Stimulated activated CD4-positive, alpha-beta T cell treated with anti-CD3 and anti-CD28 coated beads, Interleukin-12 subunit alpha, Interleukin-12 subunit beta, amount 100 ng/mL, for 48 hours (primary cell): ENCODE results near the gene BBS5.
"Not testable (repeated sequence)": the region's sequence is repeated elsewhere in the genome, so short reads cannot be mapped to it uniquely, and the experiment has no call there.

ENCODE experiments used
- DNase-seq, 3 donors: peaks; one replicate each; pipeline ENCODE4 v3.0.0-alpha.2; 2020; ENCODE audit warnings: low read depth in 2 of 3, low spot score in 1 of 3

BBS5 gene

DNA sequence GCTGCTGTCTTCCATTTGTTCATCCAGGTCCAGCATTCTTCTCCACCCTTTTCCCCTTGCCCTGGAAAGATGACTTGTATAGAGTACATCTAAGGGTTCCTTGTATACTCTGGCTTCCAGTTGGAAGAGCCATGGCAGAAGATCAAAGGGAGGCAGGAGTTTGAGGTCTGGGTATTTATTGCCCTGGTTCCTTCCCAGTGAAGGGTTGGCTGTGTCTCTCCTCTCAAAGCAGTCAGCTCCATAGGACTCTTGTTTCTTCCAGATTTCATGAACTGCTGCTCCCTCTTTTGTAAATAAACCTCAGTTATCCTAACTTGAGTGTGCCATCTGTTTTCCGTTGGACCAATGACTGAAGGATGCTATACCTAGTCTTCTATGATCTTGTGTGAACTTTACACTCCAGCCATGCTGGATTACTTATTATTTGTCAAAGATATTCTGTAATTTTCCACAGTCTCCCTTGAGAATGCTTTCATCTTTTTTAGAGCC lies 6.4 kb downstream of the BBS5 start:
- no peak for DNase-seq

DNA sequence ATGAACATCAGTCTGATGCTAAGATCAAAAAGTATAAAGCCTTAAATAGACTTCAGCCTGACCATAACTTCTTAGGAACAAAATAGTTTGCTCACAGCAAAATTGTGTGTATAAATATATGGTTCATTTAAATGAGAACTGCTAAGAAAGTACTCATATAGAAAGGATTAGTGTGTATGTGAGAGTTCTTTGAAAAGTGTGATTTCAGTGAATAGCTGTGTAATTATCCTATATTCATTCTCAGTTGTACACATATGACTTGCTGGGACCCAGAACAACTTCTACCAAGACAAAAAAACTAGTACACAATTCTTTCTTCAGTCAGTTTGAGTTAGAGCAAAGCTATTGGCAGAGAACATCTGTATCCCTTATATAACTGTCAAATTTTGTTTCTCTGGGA lies 7.2 kb downstream of the BBS5 start:
- no peak for DNase-seq

- DNase-seq: no peak
Measured at GRCh38 chr2:169490834-169491233, 11.5 kb downstream of the BBS5 start.

DNA sequence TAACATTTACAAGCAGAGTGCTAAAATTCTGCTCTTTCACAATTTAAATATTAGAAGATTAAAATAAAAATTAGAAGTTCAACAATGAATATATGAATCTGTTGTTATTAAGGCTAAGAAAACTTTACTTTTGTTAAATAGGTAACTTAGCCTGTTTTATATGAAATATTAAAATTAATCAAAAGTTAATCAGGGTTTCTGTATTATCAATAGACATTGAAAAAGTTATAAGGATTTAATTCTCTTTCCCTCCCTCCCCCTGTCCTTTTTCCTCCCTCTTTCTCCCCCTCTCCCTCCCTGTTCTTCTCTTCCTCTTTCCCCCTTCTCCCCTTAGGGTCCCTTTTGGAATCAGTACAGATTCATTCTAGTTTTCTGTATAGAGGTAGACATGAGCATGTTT lies 12.1 kb downstream of the BBS5 start:
- no peak for DNase-seq

DNA sequence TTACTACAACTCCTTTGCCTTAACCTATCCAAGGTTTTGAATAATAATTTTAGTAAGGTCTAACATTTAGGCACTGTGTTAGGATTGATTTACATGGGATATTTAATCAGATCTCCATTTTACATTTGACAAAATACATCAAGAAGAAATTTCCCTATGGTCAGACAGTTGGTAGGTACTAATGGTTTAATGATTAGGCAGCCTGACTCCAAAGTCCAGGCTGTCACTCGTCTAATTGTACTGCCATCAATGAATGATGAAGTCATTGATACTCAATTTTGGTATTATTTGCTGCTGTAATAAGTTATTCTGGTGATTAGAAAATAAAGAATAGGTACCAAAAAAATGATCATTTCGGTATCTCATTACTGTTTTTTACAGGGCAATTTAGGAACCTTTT lies 14.1 kb downstream of the BBS5 start:
- DNase-seq: no peak

- DNase-seq: no peak
Measured at GRCh38 chr2:169495310-169495928, 16.1 kb downstream of the BBS5 start.

DNA sequence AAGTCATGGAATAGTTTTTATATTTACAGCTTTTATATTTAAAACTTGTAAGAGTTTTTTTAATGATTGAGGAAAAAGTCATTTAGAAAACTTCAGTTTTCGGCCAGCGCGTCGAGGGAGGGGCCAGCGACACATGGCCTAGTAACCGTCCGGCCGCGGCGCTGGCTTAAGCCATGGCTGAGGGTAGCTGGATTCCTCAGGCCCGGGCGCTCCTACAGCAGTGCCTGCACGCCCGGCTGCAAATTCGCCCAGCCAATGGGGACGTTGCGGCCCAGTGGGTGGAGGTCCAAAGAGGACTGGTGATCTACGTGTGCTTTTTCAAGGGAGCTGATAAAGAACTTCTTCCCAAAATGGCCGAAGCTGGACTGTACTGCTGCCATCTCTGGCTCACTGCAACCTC lies 25.4 kb downstream of the BBS5 start:
- no peak for DNase-seq

- no peak for DNase-seq
Measured at GRCh38 chr2:169507698-169508097, 28.4 kb downstream of the BBS5 start.

DNA sequence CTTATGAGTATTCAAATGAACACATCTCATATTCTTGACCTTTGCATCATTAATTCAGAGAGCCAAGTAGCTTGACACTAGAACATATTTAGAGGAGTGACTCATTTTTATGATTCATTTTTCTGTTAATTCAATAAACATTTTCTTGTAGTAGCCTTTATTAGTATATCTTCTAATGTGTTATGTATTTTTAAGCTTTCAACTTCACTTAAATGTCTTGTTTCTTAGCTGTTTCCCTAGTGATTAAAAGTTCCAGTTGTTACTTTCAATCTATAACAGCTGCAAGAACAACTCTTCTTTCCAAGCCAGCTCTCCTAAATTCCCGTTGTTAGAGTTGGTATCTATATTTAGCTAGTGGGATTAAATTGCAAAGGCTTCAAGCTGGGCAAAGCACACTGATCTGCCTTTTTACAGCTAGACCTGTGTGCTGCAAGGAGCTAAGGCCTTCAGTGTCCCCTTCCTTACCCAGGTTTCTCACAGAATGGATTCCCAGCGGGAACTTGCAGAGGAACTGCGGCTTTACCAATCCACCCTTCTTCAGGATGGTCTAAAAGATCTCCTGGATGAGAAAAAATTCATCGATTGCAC lies 30.1 kb downstream of the BBS5 start, which contains the start of gene KLHL41:
KLHL41 (plus strand) TSS at position 405 of the 588 bp plus-strand sequence; CDS start at position 482, 77 bp downstream.
- no peak for DNase-seq

- DNase-seq: no peak
Measured at GRCh38 chr2:169509955-169510354, 30.7 kb downstream of the BBS5 start.

GRCh38 chr2:169510496-169510895 lies 31.2 kb downstream of the BBS5 start:
- no peak for DNase-seq

GRCh38 chr2:169511818-169512217 lies 32.5 kb downstream of the BBS5 start:
- no peak for DNase-seq

- DNase-seq: no peak
Measured at GRCh38 chr2:169512525-169512924, 33.2 kb downstream of the BBS5 start.

GRCh38 chr2:169513094-169513493 lies 33.8 kb downstream of the BBS5 start:
- DNase-seq: no peak

- no peak for DNase-seq
Measured at GRCh38 chr2:169513926-169514325, 34.6 kb downstream of the BBS5 start.

DNA sequence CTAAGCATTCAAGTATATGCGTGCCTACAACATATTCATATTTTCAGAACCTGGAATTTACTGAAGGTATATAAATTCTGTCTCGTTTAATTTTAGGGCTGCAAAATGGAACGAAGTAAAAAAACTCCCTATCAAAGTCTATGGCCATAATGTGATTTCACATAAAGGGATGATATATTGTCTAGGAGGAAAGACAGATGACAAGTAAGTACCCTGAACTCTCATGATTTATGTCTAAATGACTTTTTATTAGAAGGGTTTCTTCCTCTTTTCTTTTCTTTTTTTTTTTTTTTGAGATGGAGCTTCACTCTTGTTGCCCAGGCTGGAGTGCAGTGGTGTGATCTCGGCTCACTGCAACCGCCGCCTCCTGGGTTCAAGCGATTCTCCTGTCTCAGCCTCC lies 35.5 kb downstream of the BBS5 start:
- DNase-seq: not testable (repeated sequence)

- DNase-seq: not testable (repeated sequence)
Measured at GRCh38 chr2:169516488-169516995, 37.2 kb downstream of the BBS5 start.

DNA sequence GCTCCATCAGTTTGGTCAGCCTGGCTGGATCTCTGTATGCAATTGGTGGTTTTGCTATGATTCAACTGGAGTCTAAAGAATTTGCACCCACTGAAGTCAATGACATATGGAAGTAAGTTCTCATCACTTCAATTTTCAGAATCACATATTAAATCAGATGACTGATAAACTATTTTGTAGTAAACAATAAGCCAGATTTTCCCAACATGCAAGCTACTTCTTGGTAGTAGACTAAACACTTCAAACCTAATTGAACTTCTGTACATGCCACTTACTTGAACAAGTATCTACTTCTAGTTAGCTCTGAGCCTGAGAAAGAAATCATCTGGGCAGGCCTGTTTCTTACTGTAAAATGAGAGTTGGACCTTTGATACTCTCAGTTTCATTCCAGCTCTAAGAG lies 41.6 kb downstream of the BBS5 start:
- DNase-seq: no peak

DNA sequence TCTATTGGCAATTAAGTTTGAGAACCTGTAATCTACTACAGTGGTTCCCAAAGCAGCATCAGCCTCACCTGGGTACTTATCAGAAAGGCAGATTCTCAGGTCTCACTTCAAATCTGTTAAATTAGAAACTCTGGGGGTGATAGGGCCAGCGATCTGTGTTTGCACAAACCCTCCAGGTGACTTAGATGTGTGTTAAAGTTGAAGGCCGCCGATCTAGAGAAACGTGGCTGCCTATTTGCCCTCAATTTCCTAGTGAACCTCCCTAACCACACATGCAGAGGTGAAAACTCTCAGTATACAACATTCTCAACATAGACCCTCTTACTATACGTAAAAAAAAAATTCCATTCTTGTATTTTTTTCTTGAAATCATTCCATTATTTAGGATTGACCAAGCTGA lies 44.4 kb downstream of the BBS5 start:
- DNase-seq: no peak

DNA sequence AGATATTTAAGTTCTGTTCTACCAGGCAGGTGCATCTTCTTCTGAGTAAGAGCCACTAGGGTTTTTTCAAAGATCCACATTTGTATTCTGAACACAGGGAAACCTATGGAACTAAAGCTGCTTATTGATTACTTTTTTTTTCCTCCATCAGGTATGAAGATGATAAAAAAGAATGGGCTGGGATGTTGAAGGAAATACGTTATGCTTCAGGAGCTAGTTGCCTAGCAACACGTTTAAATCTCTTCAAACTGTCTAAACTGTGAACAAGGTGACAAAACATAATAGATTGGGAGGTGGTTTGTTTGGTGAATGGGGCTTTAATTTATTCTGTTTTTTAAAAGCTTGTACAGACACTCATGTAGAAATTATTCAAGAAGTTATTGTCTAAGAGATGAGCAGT lies 46.1 kb downstream of the BBS5 start:
- DNase-seq: no peak

DNA sequence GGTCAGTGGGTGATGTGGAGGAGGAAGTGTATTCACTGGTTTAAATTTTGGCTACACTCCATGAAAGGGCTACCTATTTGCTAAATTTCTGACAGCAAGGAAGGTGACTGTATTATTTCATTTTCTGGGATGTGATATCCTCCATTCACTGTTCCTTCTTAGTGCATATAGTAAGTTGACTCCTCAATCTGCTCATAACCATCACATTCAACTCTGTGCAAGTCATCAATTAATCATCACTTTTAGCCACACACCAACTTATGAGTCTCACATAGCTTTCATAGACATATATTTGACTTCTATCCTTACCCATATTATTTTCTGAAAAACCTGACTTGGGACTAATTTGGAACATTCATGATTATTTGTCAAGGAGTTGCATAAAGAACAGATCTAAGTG lies 47.2 kb downstream of the BBS5 start:
- no peak for DNase-seq

GRCh38 chr2:169528271-169528701 lies 49.0 kb downstream of the BBS5 start:
- peak; percentile 49 to 80 (median 65) for DNase-seq

GRCh38 chr2:169539460-169539859 lies 60.2 kb downstream of the BBS5 start:
- DNase-seq: not testable (repeated sequence)
